Epithelial cell of umbilical artery (primary cell): ENCODE measurements around the gene ZNF428. TPM values are rescaled to one million over a fixed set of nuclear protein-coding genes. Genes with fewer than 3 reads are reported as not detected.

ENCODE experiments used
- total RNA-seq: library from RNA; depleted of rRNA; stranded (reverse); fragments of >200 nt; gene quantifications from 2 replicates; pipeline ENCODE4 v1.2.3, GENCODE V29; 2014

ZNF428 gene, protein sequence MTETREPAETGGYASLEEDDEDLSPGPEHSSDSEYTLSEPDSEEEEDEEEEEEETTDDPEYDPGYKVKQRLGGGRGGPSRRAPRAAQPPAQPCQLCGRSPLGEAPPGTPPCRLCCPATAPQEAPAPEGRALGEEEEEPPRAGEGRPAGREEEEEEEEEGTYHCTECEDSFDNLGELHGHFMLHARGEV
- 50.7 and 51.7 TPM in 2 replicates for total RNA-seq

DNA sequence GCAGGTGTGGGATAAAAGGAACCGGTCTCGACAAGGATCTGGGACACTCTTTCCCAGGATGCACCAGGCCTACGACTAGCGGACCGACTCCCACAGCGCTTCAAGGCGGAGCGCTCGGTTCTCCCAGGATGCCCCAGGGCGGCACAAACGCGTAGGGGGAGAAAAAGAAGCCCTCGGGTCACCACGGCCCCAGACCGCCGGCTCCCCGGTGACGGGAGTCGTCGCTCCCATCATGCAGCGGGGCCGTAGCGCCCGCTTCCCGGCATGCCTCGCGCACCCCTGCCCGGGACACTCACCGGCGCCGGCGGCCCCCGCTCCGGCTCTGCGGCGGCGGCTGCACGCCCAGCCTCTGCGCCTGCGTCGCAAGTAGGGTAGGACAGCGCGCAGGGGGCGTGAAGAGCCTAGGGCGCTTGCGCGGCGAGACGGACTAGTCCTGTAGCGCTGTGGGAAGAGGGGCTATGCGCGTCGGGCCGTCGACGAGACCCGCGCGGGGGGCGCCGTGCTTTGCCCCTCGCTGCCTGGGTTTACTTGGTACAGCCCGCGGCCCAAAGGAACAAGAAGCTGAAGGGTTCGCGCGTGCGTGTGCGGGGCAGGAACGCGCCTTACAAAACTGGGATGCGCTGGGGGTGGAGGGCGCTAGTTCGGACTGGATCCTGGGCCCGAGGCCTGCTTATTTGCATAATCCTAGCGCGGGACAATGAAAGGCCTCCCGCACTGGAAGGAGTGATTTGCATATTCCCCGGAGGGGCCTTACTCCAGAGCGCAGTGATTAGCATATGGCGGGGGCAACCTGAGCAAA, at the start of gene ZNF428:
ZNF428 (minus strand) TSS at position 368 of the 799 bp plus-strand sequence. CDS start 5,325 bp downstream, outside the sequence.

DNA sequence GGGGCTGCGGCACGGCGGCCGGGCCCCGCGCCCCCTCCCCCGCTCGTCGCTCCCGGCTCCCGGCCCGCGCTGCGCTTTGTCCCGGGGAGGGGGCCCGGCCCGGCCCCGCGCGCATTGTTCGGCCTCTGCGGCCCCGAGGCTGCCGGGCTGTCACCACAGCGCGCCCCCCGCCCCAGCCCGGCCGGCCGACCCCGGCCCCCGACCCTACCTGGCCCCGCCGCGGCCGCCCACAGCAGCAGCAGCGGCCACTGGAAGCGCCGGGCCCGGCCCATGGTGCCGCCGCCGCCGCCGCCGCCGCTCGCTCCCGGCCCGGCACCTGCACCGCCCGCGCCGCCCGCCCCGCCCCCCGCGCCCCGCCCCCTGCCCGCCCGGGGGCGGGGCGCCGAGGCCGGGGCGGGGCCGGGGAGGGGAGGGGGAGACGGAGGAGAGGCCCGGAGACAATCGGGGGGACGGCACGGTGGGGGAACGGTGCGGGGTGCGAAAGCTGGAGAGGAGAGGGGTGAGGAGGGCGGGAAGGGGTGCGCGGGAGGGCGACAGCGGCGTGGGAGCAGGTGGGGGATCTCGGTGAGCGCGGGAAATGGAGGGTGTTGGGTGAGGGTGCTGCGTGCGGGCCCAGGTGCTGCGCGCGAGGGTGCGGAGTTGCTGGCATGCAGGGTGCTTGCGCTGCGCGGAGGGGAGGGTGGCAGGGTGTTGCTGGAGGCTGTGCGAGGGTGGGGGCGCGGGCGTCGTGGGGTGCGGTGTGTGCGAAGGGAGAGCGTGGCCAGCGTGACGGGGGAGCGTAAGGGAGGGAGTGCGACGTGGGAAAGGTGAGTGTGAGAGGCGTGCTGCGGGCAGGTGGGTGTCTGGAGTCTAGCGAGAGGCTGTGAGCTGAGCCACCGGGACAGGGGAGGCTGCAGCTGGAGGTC, 20.3 kb upstream of the ZNF428 start, which contains the start of gene CADM4:
CADM4 (minus strand) TSS at position 332 of the 905 bp plus-strand sequence; CDS start at position 272, 60 bp downstream.

DNA sequence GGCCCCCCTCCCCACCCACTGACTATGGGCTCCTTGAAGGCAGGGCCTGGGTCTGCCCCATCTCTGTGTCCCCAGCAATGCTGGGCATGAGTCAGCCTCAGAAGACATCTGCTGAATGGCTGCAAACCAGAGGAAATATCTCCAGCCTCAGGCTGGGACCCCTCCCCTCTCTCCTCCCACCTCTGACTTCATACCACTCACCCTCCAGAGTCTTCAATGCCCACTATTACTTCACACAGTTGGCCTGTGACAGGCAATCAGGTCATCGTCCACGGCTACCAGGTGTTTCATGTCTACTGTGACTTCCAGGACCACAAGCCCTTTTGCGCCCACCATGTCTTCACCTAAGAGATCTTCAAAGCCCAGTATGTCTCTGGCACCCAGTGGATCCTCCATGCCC, 7.6 kb downstream of the ZNF428 start, which contains the start of gene SRRM5:
SRRM5 (plus strand) TSS at position 301 of the 400 bp plus-strand sequence; CDS start at position 335, 34 bp downstream.

DNA sequence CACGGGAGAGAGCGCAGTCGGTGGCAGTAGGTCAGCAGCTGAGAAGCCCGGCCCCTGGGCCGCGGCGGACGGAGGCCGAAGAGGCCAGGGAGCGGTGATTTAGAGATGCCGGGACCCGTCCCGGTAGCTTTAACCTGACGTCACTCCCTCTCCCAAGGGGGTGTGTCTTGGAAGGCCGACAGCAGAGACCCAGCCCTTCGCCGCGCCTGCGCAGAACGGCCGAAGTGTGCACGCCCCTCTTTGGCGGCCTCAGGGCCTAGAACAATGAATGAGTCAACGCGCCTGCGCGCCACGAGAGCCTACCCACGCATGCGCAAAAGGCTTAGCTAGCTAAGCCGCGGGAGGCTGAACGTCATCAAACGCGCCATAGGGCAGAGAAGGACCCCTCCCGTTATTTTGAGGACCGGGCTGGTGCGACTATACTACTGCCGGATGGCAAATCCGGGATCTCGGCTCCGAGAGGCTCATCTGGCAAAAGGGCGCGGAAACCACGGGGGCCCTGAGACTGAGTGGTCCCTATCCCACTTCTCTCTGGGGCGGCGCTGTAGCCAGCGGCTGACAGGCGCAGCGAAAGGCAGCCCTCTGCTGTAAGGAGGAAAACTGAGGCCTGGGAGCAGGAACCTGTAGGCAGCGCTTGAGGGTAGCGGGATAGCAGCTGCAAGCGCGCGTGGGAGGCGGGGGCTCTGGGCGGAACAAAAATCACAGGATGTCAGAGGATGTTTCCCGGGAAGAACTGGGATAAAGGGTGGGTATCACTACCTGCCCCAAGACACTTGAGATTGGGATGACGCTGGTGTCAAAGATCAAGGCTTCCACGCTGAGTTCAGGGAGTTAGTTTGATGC, 23.2 kb downstream of the ZNF428 start, which contains the start of the genes IRGQ and ZNF576:
IRGQ (minus strand) TSS at position 136 of the 843 bp plus-strand sequence. CDS start 796 bp downstream, outside the sequence.
ZNF576 (plus strand) TSS at position 597 of the 843 bp plus-strand sequence. CDS start 514 bp downstream, outside the sequence.

DNA sequence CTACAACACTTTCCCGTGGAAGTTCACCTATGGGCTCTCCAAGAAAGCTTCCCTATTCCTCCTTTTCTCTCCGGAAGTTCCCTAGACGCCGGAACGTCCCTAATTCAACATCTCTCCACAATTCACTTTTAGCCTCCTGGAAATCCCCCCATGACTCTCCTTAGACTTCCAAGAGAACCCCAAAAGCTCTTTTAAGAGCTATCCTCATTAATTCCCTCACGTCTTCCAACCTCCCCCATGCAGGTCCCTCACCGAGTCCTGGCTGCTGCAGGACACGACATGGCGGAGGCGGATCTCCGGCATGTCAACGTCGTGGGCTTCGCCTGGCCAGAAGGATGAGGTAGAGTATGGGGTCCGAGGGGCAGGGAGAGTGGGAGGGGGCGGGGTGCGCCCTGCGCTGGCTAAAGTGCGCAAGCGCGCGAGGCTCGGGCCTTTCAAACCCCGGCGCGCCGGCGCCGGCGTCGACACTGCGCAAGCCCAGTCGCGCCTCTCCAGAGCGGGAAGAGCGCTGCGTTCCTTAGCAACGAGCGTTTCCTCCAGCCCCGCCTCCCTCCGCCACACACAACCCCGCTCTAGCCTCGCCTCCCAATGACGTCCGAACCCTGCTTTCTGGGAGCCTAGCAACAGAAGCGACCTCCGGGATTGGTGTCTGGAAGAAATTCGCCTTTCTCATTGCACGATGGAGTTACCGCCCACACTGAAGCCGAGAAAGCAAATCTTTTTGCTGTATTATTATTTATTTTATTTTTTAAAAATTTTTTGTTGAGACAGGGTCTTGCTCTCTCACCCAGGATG, 44.1 kb downstream of the ZNF428 start, which contains the start of the genes PINLYP and XRCC1:
PINLYP (plus strand) TSS at position 646 of the 795 bp plus-strand sequence. CDS start 1,391 bp downstream, outside the sequence.
XRCC1 (minus strand) TSS at position 372 of the 795 bp plus-strand sequence; CDS start at position 303, 69 bp downstream.

Other genes starting within 250 kb of the ZNF428 start
- gene TEX101, start 204.7 kb downstream of the ZNF428 start, total RNA-seq, result not detected in 2 replicates
- not detected in 2 replicates for gene LYPD3, start 154.0 kb downstream of the ZNF428 start, total RNA-seq
- 8.8 and 9.1 TPM in 2 replicates for gene PHLDB3, start 114.9 kb downstream of the ZNF428 start, total RNA-seq
- 55.8 and 114 TPM in 2 replicates for gene ETHE1, start 92.4 kb downstream of the ZNF428 start, total RNA-seq
- gene ZNF575, start 86.4 kb downstream of the ZNF428 start, total RNA-seq, result not detected in 2 replicates
- gene XRCC1, start 44.1 kb downstream of the ZNF428 start, total RNA-seq, result 16.2 and 17.2 TPM in 2 replicates
- gene PINLYP, start 43.8 kb downstream of the ZNF428 start, total RNA-seq, result 0.15 and 0.97 TPM in 2 replicates
- gene IRGQ, start 23.5 kb downstream of the ZNF428 start, total RNA-seq, result 23.1 and 28.3 TPM in 2 replicates
- 15.3 and 27.2 TPM in 2 replicates for gene ZNF576, start 23.0 kb downstream of the ZNF428 start, total RNA-seq
- gene SRRM5, start 7.5 kb downstream of the ZNF428 start, total RNA-seq, result not detected in 2 replicates
- gene CADM4, start 20.2 kb upstream of the ZNF428 start, total RNA-seq, result 3.0 and 3.2 TPM in 2 replicates
- gene PLAUR, start 50.5 kb upstream of the ZNF428 start, total RNA-seq, result 54.9 and 91.9 TPM in 2 replicates
- gene IRGC, start 96.4 kb upstream of the ZNF428 start, total RNA-seq, result not detected in 2 replicates
- gene SMG9, start 135.3 kb upstream of the ZNF428 start, total RNA-seq, result 3.2 and 6.1 TPM in 2 replicates
- 0.46 and 0.65 TPM in 2 replicates for gene KCNN4, start 161.3 kb upstream of the ZNF428 start, total RNA-seq
- gene LYPD5, start 182.8 kb upstream of the ZNF428 start, total RNA-seq, result 0.32 and 0.46 TPM in 2 replicates
- gene ZNF283, start 207.7 kb upstream of the ZNF428 start, total RNA-seq, result 6.8 and 10.6 TPM in 2 replicates